H9 (cell line): ENCODE measurements around the gene ZG16. TPM values are rescaled to one million over a fixed set of nuclear protein-coding genes. Genes with fewer than 3 reads are reported as not detected.
A peak's percentile ranks its signal among the peaks of the same experiment; 100 is the strongest.

Source experiments
- DNase-seq: peaks from one replicate; pipeline ENCODE4 v3.0.0-alpha.2; 2017
- H2AFZ ChIP-seq: one replicate; pipeline ENCODE4 v1.6.1; 2013; ENCODE audit warnings: mild to moderate bottlenecking, low read length, control low read depth, moderate library complexity
- H2AK5ac ChIP-seq: 2 replicates; pipeline ENCODE4 v1.6.1; 2013; ENCODE audit warnings: low read length, control low read depth, mixed read lengths; ENCODE audit not compliant: insufficient read length
- H2BK120ac ChIP-seq: one replicate; pipeline ENCODE4 v1.6.1; 2013; ENCODE audit warnings: low read depth, mild to moderate bottlenecking, low read length, control low read depth, inconsistent platforms; ENCODE audit not compliant: poor library complexity, severe bottlenecking
- H2BK12ac ChIP-seq: 2 replicates; pipeline ENCODE4 v1.6.1; 2013; ENCODE audit warnings: low read length, control low read depth, mixed read lengths, low read depth; ENCODE audit not compliant: insufficient read length
- H2BK15ac ChIP-seq: 2 replicates; pipeline ENCODE4 v1.6.1; 2013; ENCODE audit warnings: low read depth, low read length, control low read depth
- H2BK20ac ChIP-seq: one replicate; pipeline ENCODE4 v1.6.1; 2013; ENCODE audit warnings: low read depth, mild to moderate bottlenecking, low read length, control low read depth, inconsistent platforms; ENCODE audit not compliant: poor library complexity, severe bottlenecking
- H2BK5ac ChIP-seq: 2 replicates; pipeline ENCODE4 v1.6.1; 2013; ENCODE audit warnings: low read length, control low read depth, mixed read lengths; ENCODE audit not compliant: insufficient read length
- H3K14ac ChIP-seq: 2 replicates; pipeline ENCODE4 v1.6.1; 2013; ENCODE audit warnings: low read length, control low read depth; ENCODE audit not compliant: insufficient read depth
- H3K18ac ChIP-seq: 2 replicates; pipeline ENCODE4 v1.6.1; 2013; ENCODE audit warnings: low read depth, mild to moderate bottlenecking, mixed read lengths, low read length, control low read depth; ENCODE audit not compliant: insufficient read length
- H3K23ac ChIP-seq: 2 replicates; pipeline ENCODE4 v1.6.1; 2013; ENCODE audit warnings: low read length, control low read depth, mixed read lengths, low read depth; ENCODE audit not compliant: insufficient read length
- H3K23me2 ChIP-seq: 2 replicates; pipeline ENCODE4 v1.6.1; 2013; ENCODE audit warnings: low read depth, mild to moderate bottlenecking, mixed read lengths, low read length, control low read depth; ENCODE audit not compliant: insufficient read length, poor library complexity, severe bottlenecking
- H3K27ac ChIP-seq: 2 replicates; pipeline ENCODE4 v1.5.1; 2013; ENCODE audit warnings: low read length, control low read depth, mixed read lengths, low read depth; ENCODE audit not compliant: insufficient read length
- H3K27me3 ChIP-seq: 2 replicates; pipeline ENCODE4 v1.6.1; 2013; ENCODE audit warnings: low read length, control low read depth, inconsistent platforms; ENCODE audit not compliant: insufficient read depth
- H3K4ac ChIP-seq: 2 replicates; pipeline ENCODE4 v1.6.1; 2013; ENCODE audit warnings: low read depth, mild to moderate bottlenecking, control low read depth, inconsistent platforms, low read length, moderate library complexity
- H3K4me1 ChIP-seq: 2 replicates; pipeline ENCODE4 v1.6.1; 2013; ENCODE audit warnings: low read length, control low read depth, inconsistent platforms; ENCODE audit not compliant: insufficient read depth
- H3K4me2 ChIP-seq: 2 replicates; pipeline ENCODE4 v1.6.1; 2013; ENCODE audit warnings: low read length, control low read depth, mixed read lengths; ENCODE audit not compliant: insufficient read length, insufficient read depth
- H3K56ac ChIP-seq: 2 replicates; pipeline ENCODE4 v1.6.1; 2013; ENCODE audit warnings: low read depth, mild to moderate bottlenecking, mixed read lengths, low read length, control low read depth; ENCODE audit not compliant: insufficient read length
- H3K79me1 ChIP-seq: 2 replicates; pipeline ENCODE4 v1.6.1; 2013; ENCODE audit warnings: low read depth, mild to moderate bottlenecking, moderate library complexity, low read length, control low read depth, inconsistent platforms; ENCODE audit not compliant: insufficient read depth, poor library complexity, severe bottlenecking
- H3K79me2 ChIP-seq: 2 replicates; pipeline ENCODE4 v1.6.1; 2013; ENCODE audit warnings: low read length, control low read depth, inconsistent platforms; ENCODE audit not compliant: insufficient read depth
- H3K9ac ChIP-seq: 2 replicates; pipeline ENCODE4 v1.6.1; 2013; ENCODE audit warnings: low read length, control low read depth, mixed read lengths; ENCODE audit not compliant: insufficient read length; ENCODE audit errors: extremely low read depth
- H3K9me3 ChIP-seq: one replicate; pipeline ENCODE4 v1.6.1; 2013; ENCODE audit warnings: low read depth, low read length, inconsistent platforms; ENCODE audit not compliant: control insufficient read depth
- H3T11ph ChIP-seq: one replicate; pipeline ENCODE4 v1.6.1; 2013; ENCODE audit warnings: mild to moderate bottlenecking, low read length, control low read depth, inconsistent platforms
- H4K20me1 ChIP-seq: one replicate; pipeline ENCODE4 v1.6.1; 2013; ENCODE audit not compliant: control insufficient read depth, insufficient read length, insufficient read depth
- H4K5ac ChIP-seq: 2 replicates; pipeline ENCODE4 v1.6.1; 2013; ENCODE audit warnings: low read depth, mild to moderate bottlenecking, mixed read lengths, low read length, control low read depth; ENCODE audit not compliant: insufficient read length
- H4K8ac ChIP-seq: replicated peaks from 2 replicates; pipeline ENCODE4 v1.6.1; 2013; ENCODE audit warnings: low read length, control low read depth, mixed read lengths, low read depth; ENCODE audit not compliant: insufficient read length
- H4K91ac ChIP-seq: 2 replicates; pipeline ENCODE4 v1.6.1; 2013; ENCODE audit warnings: low read depth, mild to moderate bottlenecking, moderate library complexity, mixed read lengths, low read length, control low read depth; ENCODE audit not compliant: insufficient read length
- H3K27ac Mint-ChIP-seq, 3 experiments: 2 replicates in 2 of 3; 3 replicates in 1 of 3; pipeline ENCODE4 v1.8.0; 2020 to 2021; ENCODE audit warnings: mixed read lengths in 3 of 3, mild to moderate bottlenecking in 1 of 3, moderate library complexity in 1 of 3
- H3K27me3 Mint-ChIP-seq: 2 replicates; pipeline ENCODE4 v1.8.0; 2021; ENCODE audit warnings: low read depth, mild to moderate bottlenecking, moderate library complexity, mixed read lengths
- H3K36me3 Mint-ChIP-seq, 3 experiments: 2 replicates in 2 of 3; 3 replicates in 1 of 3; pipeline ENCODE4 v1.8.0; 2020 to 2021; ENCODE audit warnings: low read depth in 3 of 3, mixed read lengths in 3 of 3; ENCODE audit not compliant: insufficient read depth in 1 of 3
- H3K4me1 Mint-ChIP-seq, 2 experiments: 2 replicates each; pipeline ENCODE4 v1.8.0; 2020; ENCODE audit warnings: mixed read lengths in 2 of 2
- H3K4me3 Mint-ChIP-seq, 2 experiments: 2 replicates in 1 of 2; 3 replicates in 1 of 2; pipeline ENCODE4 v1.8.0; 2020 to 2021; ENCODE audit warnings: mild to moderate bottlenecking in 2 of 2, mixed read lengths in 2 of 2, moderate library complexity in 1 of 2
- H3K9me3 Mint-ChIP-seq, 2 experiments: 2 replicates in 1 of 2; 3 replicates in 1 of 2; pipeline ENCODE4 v1.8.0; 2020; ENCODE audit warnings: mild to moderate bottlenecking in 2 of 2, mixed read lengths in 2 of 2, moderate library complexity in 1 of 2
- CTCF ChIP-seq: fragments of 200-600 bp; sonication (generic); conservative IDR thresholded peaks from 3 replicates; pipeline ENCODE4 v1.8.0; 2021; ENCODE audit warnings: antibody characterized with exemption, mild to moderate bottlenecking
- WGBS: extraction: QIAGEN DNeasy Blood & Tissue Kit; methylation state at CpG from one replicate; pipeline ENCODE4 v1.1.7; 2013; ENCODE audit warnings: missing lambda C conversion rate, low lambda C conversion rate, mixed read lengths; ENCODE audit not compliant: insufficient read length; ENCODE audit errors: extremely low coverage; 5-methylcytosine and 5-hydroxymethylcytosine counted together
- total RNA-seq: library from RNA; stranded (reverse); gene quantifications from 2 replicates; pipeline ENCODE4 v1.2.1, GENCODE V29; 2021

The ZG16 gene
- total RNA-seq, 1 experiment from 2014 or later = not detected

GRCh38 chr16:29802416-29802935, 24.4 kb downstream of the ZG16 start:
- H3K27ac ChIP-seq = no peak overlapping the region
- no peak overlapping the region; a peak in 1 of 5 replicates for H3K4me3 Mint-ChIP-seq
- H3K4me1 ChIP-seq = no peaks in the 10 kb centered on the region

More at GRCh38 chr16:29802416-29802935, 24.4 kb downstream of the ZG16 start:
- peaks cover 40 to 72% (median 60%) of the 10 kb centered on the region in 3 experiments for H3K36me3 Mint-ChIP-seq
- Histone ChIP-seq H3K4me2 (no peak overlapping the region), H2BK20ac (no peak overlapping the region), H2AK5ac (no peak overlapping the region), H3T11ph (no peak overlapping the region), H4K20me1 (no peaks in the 10 kb centered on the region), H3K27me3 (no peaks in the 10 kb centered on the region), H3K23me2 (peaks cover 6% of the 10 kb centered on the region), H3K9ac (no peak overlapping the region), H2BK12ac (no peak overlapping the region), H2BK15ac (no peak overlapping the region), H4K91ac (no peak overlapping the region), H3K23ac (no peak overlapping the region), H3K18ac (no peak overlapping the region), H3K79me1 (no peaks in the 10 kb centered on the region), H2BK120ac (no peak overlapping the region), H2BK5ac (no peak overlapping the region), H3K14ac (no peak overlapping the region), H4K5ac (no peak overlapping the region), H4K8ac (no peak overlapping the region), H3K9me3 (no peaks in the 10 kb centered on the region), H3K56ac (no peak overlapping the region), H2AFZ (no peak overlapping the region), H3K4ac (no peak overlapping the region), H3K79me2 (no peaks in the 10 kb centered on the region; the same call in 1 of the 2 replicates)
- no CpG with 5 or more reads among the region's 8 CpGs for WGBS
- DNase-seq = no peak
- no peaks in the 10 kb centered on the region for H3K9me3 Mint-ChIP-seq
- H3K27me3 Mint-ChIP-seq = peaks cover 1% of the 10 kb centered on the region
- peaks cover 22 to 30% of the 10 kb centered on the region in 2 experiments for H3K4me1 Mint-ChIP-seq
- H3K27ac Mint-ChIP-seq = peak overlapping the region; percentile 70 to 92 (median 74); a peak in 3 of 7 replicates
- TF ChIP-seq CTCF = no peak
